KMS-11 (cell line): ENCODE data around the gene CNTLN.

Experiments used
- H2AFZ ChIP-seq: fragments of 200-600 bp; sonication (generic); 2 replicates; pipeline ENCODE4 v1.6.1; 2016; ENCODE audit warnings: antibody characterized with exemption, mixed run types, low read depth
- H3K27ac ChIP-seq: fragments of 200-600 bp; sonication (generic); 2 replicates; pipeline ENCODE4 v1.6.1; 2016; ENCODE audit warnings: mild to moderate bottlenecking, mixed run types
- H3K27me3 ChIP-seq: fragments of 200-600 bp; sonication (generic); 2 replicates; pipeline ENCODE4 v1.6.1; 2017; ENCODE audit warnings: mild to moderate bottlenecking, low read depth, mixed run types, moderate library complexity; ENCODE audit not compliant: insufficient read depth
- H3K36me3 ChIP-seq: fragments of 200-600 bp; sonication (generic); 2 replicates; pipeline ENCODE4 v1.6.1; 2017; ENCODE audit warnings: mild to moderate bottlenecking, mixed run types; ENCODE audit not compliant: insufficient read depth
- H3K4me1 ChIP-seq: fragments of 200-600 bp; sonication (generic); 2 replicates; pipeline ENCODE4 v1.6.1; 2016; ENCODE audit warnings: mild to moderate bottlenecking, low read depth, mixed run types; ENCODE audit not compliant: poor library complexity, severe bottlenecking
- H3K4me2 ChIP-seq: fragments of 200-600 bp; sonication (generic); 2 replicates; pipeline ENCODE4 v1.7.0; 2016; ENCODE audit warnings: mild to moderate bottlenecking, mixed run types
- H3K4me3 ChIP-seq: fragments of 200-600 bp; sonication (generic); IDR thresholded peaks from 2 replicates; pipeline ENCODE4 v1.6.1; 2017; ENCODE audit warnings: low read depth, low read length, mixed read lengths; ENCODE audit not compliant: insufficient read depth
- H3K79me2 ChIP-seq: fragments of 200-600 bp; sonication (generic); 2 replicates; pipeline ENCODE4 v1.6.1; 2016; ENCODE audit warnings: low read depth, mixed run types; ENCODE audit not compliant: insufficient read depth
- H3K9ac ChIP-seq: fragments of 200-600 bp; sonication (generic); 2 replicates; pipeline ENCODE4 v1.6.1; 2016; ENCODE audit warnings: mild to moderate bottlenecking, mixed run types
- H4K20me1 ChIP-seq: fragments of 200-600 bp; sonication (generic); 2 replicates; pipeline ENCODE4 v1.6.1; 2016; ENCODE audit warnings: mild to moderate bottlenecking, mixed run types; ENCODE audit not compliant: insufficient read depth
- TF ChIP-seq, protein P1 (sequence below): fragments of 200-600 bp; sonication (generic); conservative IDR thresholded peaks from 2 replicates; pipeline ENCODE4 v1.6.1; 2017; ENCODE audit warnings: low read depth, mild to moderate bottlenecking, antibody characterized with exemption, low read length, moderate library complexity, mixed read lengths

Gene CNTLN

DNA sequence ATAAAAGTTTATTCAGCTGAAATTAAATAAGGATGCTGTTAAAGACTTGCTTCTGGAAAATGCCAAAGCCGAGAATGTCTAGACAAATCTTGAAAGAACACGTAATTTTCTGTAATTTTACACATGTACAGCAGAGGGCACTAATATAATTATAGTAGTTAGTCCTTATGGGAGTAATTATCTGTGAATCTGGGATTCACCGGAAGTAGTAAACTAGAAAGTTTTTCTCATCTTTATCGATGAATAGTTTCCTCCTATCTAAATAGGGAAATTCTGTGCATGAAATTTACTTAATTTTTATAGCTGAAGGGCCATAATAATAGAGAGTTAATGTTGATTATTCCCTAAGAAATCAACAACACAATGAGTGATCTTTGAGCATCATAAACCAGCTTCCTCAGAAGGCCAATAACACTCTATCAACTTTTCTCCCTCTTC, 18.4 kb upstream of the CNTLN start:
- no peaks in the 10 kb centered on the region for H3K4me1 ChIP-seq
- H3K27ac ChIP-seq: no peak overlapping the region
- H3K4me2 ChIP-seq: no peak overlapping the region
- TF ChIP-seq, protein P1, sequence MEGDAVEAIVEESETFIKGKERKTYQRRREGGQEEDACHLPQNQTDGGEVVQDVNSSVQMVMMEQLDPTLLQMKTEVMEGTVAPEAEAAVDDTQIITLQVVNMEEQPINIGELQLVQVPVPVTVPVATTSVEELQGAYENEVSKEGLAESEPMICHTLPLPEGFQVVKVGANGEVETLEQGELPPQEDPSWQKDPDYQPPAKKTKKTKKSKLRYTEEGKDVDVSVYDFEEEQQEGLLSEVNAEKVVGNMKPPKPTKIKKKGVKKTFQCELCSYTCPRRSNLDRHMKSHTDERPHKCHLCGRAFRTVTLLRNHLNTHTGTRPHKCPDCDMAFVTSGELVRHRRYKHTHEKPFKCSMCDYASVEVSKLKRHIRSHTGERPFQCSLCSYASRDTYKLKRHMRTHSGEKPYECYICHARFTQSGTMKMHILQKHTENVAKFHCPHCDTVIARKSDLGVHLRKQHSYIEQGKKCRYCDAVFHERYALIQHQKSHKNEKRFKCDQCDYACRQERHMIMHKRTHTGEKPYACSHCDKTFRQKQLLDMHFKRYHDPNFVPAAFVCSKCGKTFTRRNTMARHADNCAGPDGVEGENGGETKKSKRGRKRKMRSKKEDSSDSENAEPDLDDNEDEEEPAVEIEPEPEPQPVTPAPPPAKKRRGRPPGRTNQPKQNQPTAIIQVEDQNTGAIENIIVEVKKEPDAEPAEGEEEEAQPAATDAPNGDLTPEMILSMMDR: peak; percentile 61
- no peaks in the 10 kb centered on the region for H3K36me3 ChIP-seq
- no peak overlapping the region for H2AFZ ChIP-seq
- H3K9ac ChIP-seq: no peak overlapping the region
- H3K4me3 ChIP-seq: no peak overlapping the region
- H3K27me3 ChIP-seq: no peaks in the 10 kb centered on the region
- H3K79me2 ChIP-seq: no peaks in the 10 kb centered on the region
- H4K20me1 ChIP-seq: no peaks in the 10 kb centered on the region

DNA sequence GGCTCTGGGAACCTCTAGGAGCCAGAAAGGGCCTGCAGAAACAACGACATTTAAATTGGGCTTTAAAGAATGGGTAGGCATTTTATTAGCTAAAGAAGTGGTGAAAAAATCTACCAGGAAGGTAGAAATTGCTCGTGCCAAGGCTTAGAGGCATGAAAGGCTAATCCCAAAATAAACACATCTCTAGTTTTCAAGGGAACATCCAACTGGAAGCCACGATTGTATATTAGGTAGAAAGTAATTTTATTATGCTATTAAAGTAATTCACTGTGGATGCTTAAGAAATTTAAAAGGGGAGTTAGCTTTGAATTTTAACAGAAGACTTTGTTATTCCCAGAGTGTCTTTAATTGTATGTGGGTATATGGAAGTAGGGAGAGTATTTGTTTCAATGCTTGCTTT, 17.5 kb upstream of the CNTLN start:
- Histone ChIP-seq H3K27ac (no peak overlapping the region), H4K20me1 (no peaks in the 10 kb centered on the region), H3K4me1 (no peaks in the 10 kb centered on the region), H3K4me2 (no peak overlapping the region), H3K9ac (no peak overlapping the region), H3K27me3 (no peaks in the 10 kb centered on the region), H3K4me3 (no peak overlapping the region), H2AFZ (no peak overlapping the region), H3K79me2 (no peaks in the 10 kb centered on the region), H3K36me3 (no peaks in the 10 kb centered on the region)
- TF ChIP-seq, protein P1: no peak

DNA sequence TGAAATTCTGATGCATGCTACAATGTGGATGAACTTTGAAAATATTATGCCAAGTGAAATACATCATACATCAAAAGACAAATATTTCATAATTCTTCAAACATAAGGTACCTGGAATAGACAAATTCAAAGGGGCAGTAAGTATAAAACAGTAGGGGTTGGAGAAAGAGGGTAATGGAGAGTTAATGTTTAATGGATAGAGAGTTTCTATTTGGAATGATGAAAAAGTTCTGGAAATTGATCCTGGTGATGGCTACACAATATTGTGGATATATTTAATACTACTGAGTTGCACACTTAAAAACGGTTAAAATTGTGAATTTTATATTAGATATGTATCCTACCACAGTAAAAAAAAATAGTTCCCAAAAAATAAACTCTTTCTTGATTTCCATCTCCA, 14.6 kb upstream of the CNTLN start:
- Histone ChIP-seq H3K4me3 (no peak overlapping the region), H2AFZ (no peak overlapping the region), H3K4me2 (no peak overlapping the region), H3K4me1 (no peaks in the 10 kb centered on the region), H3K36me3 (no peaks in the 10 kb centered on the region), H3K27ac (no peak overlapping the region), H3K79me2 (no peaks in the 10 kb centered on the region), H3K27me3 (no peaks in the 10 kb centered on the region), H4K20me1 (no peaks in the 10 kb centered on the region), H3K9ac (no peak overlapping the region)
- TF ChIP-seq, protein P1: no peak

DNA sequence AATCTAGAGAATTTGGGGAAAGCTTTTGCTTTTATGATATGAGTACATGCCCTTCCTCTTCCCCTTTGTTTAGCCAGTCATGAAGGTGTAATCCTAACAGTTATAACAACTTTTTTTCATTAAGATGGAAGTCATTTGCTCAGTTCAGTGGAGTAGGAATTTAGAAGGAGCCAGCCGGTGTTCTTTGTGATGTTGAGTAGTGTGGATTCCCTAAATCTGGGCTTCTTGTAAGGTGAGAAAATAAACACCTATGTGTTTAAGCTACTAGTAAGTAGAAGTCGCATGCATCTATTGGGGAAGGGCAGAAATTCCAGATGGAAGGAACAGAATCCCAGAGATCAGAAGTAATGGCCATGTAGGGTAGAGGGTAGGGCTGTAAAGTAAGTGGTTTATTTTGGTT, 13.6 kb upstream of the CNTLN start:
- H4K20me1 ChIP-seq: no peaks in the 10 kb centered on the region
- no peak overlapping the region for H3K9ac ChIP-seq
- no peaks in the 10 kb centered on the region for H3K36me3 ChIP-seq
- H3K27me3 ChIP-seq: no peaks in the 10 kb centered on the region
- H3K4me2 ChIP-seq: no peak overlapping the region
- TF ChIP-seq, protein P1: no peak
- H3K27ac ChIP-seq: no peak overlapping the region
- H3K4me1 ChIP-seq: no peaks in the 10 kb centered on the region
- H2AFZ ChIP-seq: no peak overlapping the region
- H3K4me3 ChIP-seq: no peak overlapping the region
- H3K79me2 ChIP-seq: no peaks in the 10 kb centered on the region
